ENCODE data around the gene MT1E.

MT1E gene

DNA sequence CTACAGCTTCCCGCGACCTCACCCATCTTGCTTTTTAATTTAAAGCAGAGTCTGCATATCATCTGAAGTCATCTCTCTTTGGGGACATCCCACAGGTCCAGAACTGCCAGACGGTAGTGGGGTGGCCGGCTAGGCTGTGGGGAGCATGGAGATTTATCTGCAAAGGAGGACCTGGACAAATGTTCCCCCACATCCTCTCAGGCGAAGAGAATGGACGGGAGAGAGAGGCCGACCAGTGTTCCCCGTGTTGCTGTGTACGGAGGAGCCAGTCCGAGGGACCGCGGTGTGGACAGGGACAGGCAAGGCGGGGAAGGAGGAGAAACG, 6.2 kb downstream of the MT1E start:
- no peak for TF ChIP-seq ZFX (IDR thresholded peaks at IDR 0.05)
- TF ChIP-seq, protein P1, sequence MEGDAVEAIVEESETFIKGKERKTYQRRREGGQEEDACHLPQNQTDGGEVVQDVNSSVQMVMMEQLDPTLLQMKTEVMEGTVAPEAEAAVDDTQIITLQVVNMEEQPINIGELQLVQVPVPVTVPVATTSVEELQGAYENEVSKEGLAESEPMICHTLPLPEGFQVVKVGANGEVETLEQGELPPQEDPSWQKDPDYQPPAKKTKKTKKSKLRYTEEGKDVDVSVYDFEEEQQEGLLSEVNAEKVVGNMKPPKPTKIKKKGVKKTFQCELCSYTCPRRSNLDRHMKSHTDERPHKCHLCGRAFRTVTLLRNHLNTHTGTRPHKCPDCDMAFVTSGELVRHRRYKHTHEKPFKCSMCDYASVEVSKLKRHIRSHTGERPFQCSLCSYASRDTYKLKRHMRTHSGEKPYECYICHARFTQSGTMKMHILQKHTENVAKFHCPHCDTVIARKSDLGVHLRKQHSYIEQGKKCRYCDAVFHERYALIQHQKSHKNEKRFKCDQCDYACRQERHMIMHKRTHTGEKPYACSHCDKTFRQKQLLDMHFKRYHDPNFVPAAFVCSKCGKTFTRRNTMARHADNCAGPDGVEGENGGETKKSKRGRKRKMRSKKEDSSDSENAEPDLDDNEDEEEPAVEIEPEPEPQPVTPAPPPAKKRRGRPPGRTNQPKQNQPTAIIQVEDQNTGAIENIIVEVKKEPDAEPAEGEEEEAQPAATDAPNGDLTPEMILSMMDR (conservative IDR thresholded peaks at IDR 0.05) = no peak
- no peak overlapping the region for H3K27ac ChIP-seq

DNA sequence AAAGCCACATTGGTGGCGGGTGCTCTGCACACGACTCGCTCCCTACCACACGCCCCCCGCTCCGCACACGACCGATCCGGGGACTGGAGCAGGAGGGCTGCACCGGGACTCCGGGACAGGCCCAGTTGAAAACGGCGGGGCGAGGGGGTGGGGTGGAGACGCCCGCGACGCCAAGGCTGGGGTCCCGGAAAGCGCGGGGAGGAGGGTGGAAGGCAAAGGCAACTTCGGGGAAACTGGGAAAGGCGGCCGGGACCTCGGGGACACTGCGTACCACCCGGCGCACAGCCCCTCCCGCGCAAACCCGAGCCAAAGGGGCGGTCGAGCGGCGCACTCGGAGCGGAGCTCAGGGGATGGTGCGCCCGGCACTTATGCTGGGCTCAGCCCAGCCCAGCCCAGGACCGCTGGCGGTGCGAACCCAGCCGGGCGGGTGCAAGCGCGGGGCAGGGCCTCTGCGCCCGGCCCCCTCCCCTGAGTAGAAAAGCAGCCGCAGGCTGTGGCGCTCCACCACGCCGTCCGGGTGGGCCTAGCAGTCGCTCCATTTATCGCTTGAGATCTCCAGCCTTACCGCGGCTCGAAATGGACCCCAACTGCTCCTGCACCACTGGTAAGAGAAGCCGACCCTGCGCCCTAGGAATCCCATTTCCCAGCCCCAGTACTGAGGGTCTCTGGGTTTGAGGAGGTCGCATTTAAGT, 6.7 kb downstream of the MT1E start, which contains the start of gene MT1M:
Gene MT1M (plus strand): TSS at position 504 of the 692 bp plus-strand sequence. CDS start 73 bp downstream, at position 577.
- H3K27ac ChIP-seq = no peak within 1 kb of the TSS
- TF ChIP-seq, protein P1 (conservative IDR thresholded peaks at IDR 0.05) = no peak
- TF ChIP-seq ZFX (IDR thresholded peaks at IDR 0.05) = no peak

DNA sequence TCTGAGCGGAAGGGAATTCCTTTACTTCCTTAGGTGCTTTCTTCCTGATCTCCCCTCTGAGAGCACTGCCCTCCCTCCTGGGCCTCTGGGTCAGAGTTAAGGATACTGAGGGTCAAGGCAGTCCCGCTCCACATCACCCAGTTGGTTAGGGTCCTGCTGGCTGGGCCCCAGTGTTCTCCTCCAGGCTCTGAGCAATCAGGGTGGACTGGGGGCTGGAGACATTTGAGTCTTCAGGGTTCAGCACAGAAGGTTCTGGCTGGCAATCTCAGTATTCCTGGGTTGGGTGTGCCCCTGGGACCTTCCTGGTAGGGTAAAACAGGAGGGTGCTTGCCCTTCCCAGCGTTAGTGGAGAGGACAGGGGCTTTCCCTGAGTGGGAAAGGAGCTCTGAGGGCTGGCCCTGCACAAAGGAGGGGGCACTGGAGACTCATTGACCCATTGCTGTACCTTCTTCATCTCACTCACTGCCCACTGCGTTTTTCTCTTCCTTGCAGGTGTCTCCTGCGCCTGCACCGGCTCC, 7.3 kb downstream of the MT1E start:
- no peak for TF ChIP-seq ZFX (IDR thresholded peaks at IDR 0.05)
- TF ChIP-seq, protein P1 (conservative IDR thresholded peaks at IDR 0.05) = no peak
- H3K27ac ChIP-seq = no peak overlapping the region

DNA sequence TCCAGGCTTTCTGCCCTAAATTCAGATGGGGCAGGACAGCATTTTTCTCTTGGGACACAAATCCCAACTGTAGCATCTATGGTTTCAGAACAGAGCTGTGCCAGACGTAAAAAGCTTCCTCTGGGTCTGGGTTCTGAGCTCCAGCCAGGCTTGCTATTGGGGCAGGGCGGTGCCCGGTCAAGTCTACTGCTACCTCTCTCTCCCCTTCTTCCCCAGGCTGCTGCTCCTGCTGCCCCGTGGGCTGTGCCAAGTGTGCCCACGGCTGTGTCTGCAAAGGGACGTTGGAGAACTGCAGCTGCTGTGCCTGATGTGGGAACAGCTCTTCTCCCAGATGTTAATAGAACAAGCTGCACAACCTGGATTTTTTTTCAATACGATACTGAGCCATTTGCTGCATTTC, 8.0 kb downstream of the MT1E start:
- TF ChIP-seq ZFX (IDR thresholded peaks at IDR 0.05) = no peak
- TF ChIP-seq, protein P1 (conservative IDR thresholded peaks at IDR 0.05) = no peak
- H3K27ac ChIP-seq = no peak overlapping the region

DNA sequence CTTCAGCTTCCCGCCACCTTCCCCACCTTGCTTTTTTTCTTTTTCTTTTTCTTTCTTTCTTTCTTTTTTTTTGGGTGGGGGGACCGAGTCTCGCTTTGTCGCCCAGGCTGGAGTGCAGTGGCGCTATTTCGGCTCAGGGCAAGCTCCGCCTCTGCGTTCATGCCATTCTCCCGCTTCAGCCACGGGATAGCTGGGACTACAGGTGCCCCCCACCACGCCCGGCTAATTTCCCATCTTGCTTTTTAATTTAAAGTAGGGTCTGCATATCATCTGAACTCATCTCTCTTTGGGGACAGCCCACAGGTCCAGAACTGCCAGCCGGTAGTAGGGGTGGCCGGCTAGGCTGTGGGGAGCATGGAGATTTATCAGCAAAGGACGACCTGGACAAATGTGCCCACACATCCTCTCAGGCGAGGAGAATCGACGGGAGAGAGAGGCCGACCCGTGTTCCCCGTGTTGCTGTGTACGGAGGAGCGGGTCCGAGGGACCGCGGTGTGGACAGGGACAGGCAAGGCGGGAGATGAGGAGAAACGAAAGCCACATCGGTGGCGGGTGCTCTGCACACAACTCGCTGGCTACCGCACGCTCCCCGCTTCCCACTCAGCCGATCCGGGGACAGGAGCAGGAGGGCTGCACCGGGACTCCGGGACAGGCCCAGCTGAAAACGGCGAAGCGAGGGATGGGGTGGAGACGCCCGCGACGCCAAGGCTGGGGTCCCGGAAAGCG, 9.3 kb downstream of the MT1E start:
- H3K27ac ChIP-seq = no peak overlapping the region
- TF ChIP-seq, protein P1 (conservative IDR thresholded peaks at IDR 0.05) = no peak

DNA sequence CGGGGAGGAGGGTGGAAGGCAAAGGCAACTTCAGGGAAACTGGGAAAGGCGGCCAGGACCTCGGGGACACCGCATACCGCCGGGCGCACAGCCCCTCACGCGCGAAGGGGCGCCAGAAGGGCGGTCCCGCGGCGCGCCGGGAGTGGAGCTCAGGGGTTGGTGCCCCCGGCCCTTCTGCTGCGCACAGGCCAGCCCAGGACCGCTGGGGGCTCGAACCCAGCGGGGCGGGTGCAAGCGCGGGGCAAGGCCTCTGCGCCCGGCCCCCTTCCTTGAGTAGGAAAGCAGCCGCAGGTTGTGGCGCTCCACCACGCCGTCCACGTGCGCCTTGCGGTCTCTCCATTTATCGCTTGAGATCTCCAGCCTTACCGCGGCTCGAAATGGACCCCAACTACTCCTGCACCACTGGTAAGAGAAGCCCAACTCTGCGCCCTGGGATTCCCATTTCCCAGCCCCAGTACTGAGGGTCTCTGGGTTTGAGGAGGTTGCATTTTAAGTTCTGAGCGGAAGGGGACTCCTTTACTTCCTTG, 9.9 kb downstream of the MT1E start:
- H3K27ac ChIP-seq = no peak overlapping the region
- TF ChIP-seq, protein P1 (conservative IDR thresholded peaks at IDR 0.05) = no peak
- TF ChIP-seq ZFX (IDR thresholded peaks at IDR 0.05) = no peak

Measured in C4-2B (cell line).